GM19023 (cell line): Measurements from ENCODE around the gene ELOB.
A peak's percentile ranks its signal among the peaks of the same experiment; 100 is the strongest.

Experiments
- ATAC-seq: cut with Tn5 transposase; IDR thresholded peaks from one replicate; pipeline ENCODE4 v1.9.1; 2021; ENCODE audit warnings: mild to moderate bottlenecking, moderate library complexity; ENCODE audit not compliant: unreplicated experiment

The ELOB gene

DNA sequence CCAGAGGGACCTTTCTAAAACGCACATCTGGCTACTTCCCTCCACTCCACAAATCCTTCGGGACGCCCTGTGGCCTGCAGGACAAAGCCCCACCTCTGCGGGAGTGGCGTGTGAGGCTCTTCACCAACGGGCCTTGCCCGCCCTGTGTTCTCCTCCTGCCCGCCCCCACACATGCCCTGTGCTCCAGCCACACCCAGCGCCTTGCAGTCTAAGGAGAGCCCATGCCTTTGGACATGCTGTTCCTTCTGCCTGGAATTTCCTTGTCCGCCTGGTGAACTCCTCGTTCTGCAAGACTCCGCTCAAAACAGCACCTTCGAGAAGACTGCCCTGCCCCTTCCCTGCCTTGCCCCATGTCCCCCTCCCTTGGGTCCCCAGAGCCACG lies 7.4 kb downstream of the ELOB start:
- ATAC-seq: no peak

DNA sequence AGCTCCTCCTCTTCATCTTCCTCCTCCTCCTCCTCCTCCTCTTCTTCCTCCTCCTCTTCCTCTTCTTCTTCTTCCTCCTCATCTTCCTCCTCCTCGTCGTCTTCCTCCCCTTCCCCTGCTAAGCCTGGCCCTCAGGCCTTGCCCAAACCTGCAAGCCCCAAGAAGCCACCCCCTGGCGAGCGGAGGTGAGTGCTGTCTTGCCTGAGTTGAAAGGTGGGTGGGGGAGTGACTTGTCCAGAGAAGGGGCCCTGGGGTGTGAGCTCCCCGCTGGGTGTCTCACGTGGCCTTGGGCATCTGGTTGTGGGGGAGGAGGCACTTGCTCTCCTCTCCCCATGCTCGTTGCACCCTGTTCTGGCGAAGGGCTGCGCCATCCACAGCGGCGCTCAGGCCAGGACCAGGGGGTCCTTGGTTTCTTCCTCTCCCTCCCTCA lies 8.0 kb downstream of the ELOB start:
- no peak for ATAC-seq

DNA sequence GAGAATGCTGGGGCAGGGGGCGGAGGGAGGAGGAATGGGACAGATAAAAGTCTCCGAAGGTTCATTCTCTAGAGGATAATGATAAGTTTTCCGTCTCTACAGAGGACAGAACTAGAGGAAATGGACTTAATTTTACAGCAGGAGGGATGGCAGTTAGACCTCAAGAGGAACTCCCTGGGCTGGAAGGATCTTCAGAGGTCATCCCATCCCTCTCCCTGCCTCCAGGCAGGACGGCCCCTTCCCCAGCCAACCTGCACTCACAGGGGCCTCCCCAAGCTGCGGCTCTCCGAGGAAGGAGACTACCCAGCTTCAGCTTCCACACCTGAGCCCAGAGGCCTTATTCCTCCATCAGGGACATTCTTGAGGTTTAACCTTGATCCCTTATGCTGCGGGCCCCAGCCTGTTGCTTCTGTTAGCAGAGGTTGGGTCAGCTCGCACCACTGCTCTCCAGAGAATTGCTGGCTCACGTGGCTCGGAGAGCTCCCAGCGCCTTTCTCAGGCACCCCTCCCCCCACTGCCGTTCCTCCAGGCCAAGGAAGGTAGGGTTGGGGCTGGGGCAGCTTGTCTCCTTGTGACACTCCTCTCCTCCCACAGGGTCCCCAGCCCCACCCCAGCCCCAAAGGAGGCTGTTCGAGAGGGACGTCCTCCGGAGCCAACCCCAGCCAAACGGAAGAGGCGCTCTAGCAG lies 8.5 kb downstream of the ELOB start:
- ATAC-seq: no peak

DNA sequence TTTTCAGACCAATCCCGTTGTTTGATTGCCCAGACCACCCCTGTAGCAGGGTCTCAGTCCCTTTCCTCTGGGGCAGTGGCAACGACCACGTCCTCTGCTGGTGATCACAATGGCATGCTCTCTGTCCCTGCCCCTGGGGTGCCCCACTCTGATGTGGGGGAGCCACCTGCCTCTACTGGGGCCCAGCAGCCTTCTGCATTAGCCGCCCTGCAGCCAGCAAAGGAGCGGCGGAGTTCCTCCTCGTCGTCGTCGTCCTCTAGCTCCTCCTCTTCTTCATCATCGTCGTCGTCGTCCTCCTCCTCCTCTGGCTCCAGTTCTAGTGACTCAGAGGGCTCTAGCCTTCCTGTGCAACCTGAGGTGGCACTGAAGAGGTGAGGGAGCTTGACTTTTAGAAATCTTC lies 9.2 kb downstream of the ELOB start:
- ATAC-seq: no peak

DNA sequence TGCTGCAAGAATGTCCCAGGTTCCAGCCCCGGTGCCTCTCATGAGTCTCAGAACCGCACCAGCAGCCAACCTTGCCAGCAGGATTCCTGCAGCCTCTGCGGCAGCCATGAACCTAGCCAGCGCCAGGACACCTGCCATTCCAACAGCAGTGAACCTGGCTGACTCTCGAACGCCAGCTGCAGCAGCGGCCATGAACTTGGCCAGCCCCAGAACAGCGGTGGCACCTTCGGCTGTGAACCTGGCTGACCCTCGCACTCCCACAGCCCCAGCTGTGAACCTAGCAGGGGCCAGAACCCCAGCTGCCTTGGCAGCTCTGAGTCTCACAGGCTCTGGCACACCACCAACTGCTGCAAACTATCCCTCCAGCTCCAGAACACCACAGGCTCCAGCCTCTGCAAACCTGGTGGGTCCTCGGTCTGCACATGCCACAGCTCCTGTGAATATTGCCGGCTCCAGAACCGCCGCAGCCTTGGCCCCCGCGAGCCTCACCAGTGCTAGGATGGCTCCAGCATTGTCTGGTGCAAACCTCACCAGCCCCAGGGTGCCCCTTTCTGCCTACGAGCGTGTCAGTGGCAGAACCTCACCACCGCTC lies 9.8 kb downstream of the ELOB start:
- no peak for ATAC-seq

DNA sequence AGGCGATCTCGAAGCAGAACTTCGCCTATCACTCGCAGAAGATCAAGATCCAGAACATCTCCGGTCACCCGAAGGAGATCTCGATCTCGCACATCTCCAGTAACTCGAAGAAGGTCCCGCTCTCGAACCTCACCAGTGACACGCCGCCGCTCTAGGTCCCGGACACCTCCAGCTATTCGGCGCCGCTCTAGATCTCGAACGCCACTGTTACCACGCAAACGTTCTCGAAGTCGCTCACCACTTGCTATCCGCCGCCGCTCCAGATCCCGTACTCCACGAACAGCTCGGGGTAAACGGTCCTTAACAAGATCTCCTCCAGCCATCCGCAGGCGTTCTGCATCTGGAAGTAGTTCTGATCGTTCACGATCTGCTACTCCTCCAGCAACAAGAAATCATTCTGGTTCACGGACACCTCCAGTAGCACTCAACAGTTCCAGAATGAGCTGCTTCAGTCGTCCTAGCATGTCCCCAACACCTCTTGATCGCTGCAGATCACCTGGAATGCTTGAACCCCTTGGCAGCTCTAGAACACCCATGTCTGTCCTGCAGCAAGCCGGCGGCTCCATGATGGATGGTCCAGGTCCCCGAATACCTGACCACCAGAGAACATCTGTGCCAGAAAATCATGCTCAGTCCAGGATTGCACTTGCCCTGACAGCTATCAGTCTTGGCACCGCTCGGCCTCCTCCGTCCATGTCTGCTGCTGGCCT lies 10.5 kb downstream of the ELOB start:
- no peak for ATAC-seq

DNA sequence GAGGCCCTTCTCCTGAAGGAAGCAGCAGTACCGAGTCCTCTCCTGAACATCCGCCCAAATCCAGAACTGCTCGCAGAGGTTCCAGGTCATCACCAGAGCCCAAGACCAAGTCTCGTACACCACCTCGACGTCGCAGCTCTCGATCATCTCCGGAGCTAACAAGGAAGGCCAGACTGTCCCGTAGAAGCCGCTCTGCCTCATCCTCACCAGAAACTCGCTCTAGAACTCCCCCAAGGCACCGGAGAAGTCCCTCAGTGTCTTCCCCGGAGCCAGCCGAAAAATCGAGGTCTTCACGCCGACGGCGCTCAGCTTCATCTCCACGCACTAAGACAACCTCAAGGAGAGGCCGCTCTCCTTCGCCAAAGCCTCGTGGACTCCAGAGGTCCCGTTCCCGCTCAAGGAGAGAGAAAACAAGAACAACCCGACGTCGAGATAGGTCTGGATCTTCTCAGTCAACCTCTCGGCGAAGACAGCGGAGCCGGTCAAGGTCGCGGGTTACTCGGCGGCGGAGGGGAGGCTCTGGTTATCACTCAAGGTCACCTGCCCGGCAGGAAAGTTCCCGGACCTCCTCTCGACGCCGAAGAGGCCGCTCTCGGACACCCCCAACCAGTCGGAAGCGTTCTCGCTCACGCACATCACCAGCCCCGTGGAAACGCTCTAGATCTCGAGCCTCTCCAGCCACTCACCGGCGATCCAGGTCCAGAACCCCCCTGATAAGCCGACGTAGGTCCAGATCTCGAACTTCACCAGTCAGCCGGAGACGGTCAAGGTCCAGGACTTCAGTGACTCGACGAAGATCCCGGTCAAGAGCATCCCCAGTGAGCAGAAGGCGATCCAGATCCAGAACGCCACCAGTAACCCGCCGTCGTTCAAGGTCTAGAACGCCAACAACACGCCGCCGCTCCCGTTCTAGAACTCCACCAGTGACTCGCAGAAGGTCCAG lies 11.3 kb downstream of the ELOB start:
- ATAC-seq: no peak

DNA sequence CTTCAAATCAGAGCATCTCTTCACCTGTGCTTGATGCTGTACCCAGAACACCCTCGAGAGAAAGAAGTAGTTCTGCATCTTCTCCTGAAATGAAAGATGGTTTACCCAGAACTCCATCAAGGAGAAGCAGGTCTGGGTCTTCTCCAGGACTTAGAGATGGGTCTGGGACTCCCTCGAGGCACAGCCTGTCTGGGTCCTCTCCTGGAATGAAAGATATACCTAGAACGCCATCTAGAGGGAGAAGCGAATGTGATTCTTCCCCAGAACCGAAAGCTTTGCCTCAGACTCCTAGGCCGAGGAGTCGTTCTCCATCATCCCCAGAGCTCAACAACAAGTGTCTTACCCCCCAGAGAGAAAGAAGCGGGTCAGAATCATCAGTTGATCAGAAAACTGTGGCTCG lies 12.4 kb downstream of the ELOB start:
- ATAC-seq: no peak

DNA sequence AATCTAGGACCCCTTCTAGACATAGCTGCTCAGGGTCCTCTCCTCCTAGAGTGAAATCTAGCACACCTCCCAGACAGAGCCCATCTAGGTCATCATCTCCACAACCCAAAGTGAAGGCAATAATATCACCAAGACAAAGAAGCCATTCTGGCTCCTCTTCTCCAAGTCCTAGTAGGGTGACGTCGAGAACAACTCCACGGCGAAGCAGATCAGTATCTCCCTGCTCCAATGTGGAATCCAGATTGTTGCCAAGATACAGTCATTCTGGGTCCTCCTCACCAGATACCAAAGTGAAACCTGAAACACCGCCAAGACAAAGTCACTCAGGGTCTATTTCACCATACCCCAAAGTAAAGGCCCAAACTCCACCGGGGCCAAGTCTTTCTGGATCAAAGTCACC lies 13.9 kb downstream of the ELOB start:
- ATAC-seq: no peak

DNA sequence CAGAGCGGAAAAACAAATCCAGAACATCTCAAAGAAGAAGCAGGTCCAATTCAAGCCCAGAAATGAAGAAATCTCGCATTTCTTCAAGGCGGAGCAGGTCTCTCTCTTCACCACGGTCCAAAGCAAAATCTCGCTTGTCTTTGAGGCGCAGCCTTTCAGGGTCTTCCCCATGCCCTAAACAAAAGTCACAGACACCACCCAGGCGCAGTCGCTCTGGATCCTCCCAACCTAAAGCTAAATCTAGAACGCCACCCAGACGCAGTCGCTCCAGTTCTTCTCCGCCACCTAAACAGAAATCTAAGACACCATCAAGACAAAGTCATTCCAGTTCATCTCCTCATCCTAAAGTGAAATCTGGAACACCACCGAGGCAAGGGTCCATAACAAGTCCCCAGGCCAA lies 14.4 kb downstream of the ELOB start:
- no peak for ATAC-seq

DNA sequence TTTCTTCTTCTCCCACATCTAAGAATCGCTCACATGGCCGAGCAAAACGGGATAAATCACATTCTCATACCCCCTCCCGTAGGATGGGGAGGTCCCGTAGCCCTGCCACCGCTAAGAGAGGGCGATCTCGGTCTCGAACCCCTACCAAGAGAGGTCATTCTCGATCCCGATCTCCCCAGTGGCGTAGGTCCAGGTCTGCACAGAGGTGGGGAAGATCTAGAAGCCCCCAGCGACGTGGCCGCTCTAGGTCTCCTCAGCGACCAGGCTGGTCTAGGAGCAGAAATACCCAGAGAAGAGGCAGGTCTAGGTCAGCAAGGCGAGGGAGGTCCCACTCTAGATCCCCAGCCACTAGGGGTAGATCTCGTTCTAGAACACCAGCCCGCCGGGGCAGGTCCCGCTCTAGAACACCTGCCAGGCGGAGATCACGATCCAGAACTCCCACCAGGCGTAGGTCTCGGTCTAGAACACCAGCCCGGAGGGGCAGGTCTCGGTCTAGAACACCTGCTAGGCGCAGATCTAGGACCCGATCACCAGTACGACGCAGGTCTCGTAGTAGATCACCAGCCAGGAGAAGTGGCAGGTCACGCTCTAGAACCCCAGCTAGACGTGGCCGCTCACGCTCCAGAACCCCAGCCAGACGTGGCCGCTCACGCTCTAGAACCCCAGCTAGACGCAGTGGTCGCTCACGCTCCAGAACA lies 15.0 kb downstream of the ELOB start:
- no peak for ATAC-seq

DNA sequence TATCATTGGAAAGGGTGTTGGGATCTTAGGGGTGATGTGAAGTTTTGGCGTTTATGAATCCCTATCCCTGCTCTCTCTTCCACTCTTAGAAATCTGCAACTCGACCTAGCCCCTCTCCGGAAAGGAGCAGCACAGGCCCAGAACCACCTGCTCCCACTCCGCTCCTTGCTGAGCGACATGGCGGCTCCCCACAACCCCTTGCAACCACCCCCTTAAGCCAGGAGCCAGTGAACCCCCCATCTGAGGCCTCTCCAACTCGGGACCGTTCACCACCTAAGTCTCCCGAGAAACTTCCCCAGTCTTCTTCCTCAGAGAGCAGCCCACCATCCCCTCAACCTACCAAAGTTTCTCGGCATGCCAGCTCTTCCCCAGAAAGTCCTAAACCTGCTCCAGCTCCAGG lies 15.6 kb downstream of the ELOB start:
- ATAC-seq: no peak

DNA sequence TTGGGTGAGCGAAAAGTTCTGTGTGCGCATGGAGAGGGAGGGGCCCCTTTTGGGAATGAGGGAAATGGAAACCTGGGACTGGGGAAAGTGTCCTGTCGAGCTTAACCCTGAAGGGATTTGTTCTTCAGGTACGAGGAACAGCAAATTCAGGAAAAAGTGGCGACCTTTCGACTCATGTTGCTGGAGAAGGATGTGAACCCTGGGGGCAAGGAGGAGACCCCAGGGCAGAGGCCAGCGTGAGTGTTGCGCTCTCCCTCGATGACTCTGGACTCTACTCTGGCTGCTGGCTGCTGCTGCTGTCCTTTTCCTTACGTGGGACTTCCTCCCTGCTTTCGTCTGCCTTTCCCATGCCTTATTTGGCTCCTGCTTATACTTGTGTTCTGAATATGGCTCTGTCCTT lies 19.7 kb downstream of the ELOB start:
- no peak for ATAC-seq

DNA sequence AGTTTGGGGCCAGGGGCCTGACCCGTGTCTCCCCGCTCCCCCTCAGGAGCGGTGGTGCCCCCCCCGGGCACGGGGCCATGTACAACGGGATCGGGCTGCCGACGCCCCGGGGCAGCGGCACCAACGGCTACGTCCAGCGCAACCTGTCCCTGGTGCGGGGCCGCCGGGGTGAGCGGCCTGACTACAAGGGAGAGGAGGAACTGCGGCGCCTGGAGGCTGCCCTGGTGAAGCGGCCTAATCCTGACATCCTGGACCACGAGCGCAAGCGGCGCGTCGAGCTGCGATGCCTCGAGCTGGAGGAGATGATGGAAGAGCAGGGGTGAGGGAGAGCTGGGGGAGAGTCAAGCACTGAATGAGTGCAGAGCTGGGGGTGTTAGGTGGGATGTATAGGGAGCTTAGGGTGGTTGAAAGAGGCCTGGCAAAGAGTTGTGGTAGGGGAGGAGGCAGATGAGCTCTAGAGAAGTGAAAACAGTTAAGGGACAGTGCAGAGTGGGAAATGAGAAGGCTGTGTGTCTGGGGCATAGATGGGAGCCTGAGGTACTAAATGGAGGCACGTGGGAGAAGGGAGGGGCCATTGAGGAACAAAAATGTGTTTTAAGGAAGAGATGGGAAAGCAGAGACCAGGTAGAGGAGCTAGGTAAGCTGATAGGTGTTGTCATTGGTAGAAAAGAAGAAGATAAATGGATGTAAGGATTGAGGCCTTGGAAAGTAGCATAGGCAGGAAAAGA lies 20.6 kb downstream of the ELOB start:
- ATAC-seq: no peak

DNA sequence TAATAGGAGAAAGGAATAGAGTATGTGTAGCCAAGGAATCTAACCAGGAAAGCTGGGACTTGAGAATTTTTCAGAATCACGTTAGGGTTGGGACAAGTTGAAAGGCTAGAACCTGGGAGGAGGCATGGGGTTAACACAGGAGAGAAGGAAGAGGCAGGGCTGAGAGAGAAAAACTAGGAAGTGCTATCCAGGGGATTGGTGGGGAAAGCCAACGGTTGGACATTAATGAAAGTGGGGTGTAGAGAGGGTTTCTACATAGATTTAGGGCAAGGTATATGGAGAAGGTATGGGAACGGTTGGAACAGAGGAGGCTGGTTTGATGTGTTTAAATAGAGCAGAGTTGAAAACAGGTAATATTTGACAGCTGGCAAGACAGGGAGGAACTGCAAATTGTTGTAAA lies 21.9 kb downstream of the ELOB start:
- ATAC-seq: no peak

DNA sequence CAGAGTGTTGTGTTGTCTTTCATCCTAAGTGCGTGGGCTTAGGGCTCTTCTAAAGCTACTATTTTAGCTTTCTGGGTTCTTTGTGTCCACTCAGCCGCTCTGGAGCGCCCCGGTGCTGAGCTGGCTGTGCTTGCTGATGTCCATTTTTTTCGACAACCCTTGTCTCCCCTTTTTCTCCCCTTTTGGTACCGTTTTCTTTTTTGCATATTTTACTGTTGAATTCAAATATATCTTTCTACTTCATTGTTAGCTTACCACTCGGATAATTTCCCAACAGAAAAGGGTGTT lies 23.4 kb downstream of the ELOB start:
- ATAC-seq: no peak

DNA sequence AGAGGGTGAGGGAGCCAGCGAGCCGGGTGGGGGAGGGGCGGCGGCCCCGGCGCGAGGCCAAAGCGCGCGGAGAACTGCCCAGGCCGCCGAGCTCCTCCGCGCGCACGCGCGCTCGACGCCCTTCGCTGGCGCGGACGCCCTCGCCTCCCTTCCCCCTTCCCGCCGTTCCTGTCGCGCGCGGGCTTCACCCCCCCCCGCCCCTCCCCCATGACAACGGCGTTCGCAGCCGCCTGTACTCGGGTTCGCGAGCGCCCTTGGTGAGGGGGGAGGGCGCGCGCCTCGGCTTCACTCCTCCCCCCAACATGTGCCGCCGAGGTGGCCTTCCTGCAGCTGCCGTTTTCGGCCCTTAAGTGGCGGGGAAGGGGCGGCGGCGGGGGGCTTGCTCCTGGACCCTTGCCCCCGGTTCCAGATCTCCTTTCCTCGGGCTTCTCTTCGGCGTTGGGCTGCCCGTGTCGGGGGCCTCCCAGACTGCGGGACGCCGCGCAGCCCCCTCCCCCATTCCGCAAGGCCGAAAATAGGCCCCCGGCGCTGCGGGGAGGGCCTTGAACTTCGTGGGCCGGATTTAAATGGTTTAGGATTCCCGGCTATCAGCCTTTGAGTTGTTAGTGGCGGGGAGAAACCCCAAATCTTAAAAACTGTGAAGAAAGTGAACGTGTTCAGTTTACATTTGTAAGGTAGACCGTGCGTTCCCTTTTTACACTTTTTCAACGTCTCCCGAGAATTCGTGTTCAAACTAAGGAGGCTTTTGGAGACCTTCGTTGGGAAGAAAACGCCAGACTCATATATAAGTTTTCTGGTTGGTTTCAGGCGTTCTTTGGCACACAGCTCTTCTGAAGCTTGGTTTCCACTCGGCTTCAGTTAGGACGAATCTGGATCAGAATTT lies 24.0 kb downstream of the ELOB start:
- ATAC-seq: peak; percentile 45

DNA sequence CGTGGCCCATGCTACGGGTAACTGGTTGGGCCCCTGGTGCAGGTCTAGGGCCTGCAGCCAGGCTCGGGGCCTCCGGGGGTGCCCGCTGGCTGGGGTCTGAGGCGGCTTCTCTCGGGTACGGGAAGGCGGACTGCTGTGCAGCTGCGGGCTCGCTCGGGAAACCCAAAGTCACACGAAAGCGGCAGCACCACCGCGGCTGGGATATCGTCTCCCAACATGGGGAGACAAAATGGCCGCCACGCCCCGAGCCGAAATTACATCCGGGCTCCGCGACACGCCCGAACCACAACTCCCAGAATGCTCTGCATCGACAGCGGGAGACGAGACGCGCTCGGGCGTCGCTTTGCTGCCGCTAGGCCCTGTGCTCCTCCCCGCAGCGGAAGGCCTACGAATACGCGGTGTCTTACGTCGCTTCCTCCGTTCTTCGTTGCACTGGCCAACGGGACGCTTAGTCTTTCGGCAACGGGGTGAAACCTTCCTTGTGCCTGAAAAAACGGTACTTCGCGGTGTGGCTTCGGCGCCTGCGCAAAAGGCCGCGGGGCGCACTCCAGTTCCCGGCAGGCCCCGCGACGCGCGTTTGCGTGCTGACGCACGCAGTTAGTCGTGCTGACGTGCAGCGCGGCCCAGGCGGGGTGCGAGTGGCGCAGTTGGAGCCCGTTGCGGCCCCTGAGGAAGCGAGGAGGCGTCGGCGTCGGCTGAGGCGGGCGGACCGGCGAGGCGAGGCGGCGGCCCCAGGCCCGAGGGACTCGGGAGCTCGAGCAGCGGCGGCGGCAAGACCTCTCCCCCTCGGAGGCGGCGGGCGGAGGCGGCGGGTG lies 24.8 kb downstream of the ELOB start, which contains the start of gene SRRM2:
SRRM2 (plus strand) TSS at position 604 of the 815 bp plus-strand sequence. CDS start 3,727 bp downstream, outside the sequence.
- peak; percentile 87 for ATAC-seq
